Activated T-cell treated with anti-CD3 and anti-CD28 coated beads for 24 hours (primary cell): Measurements from ENCODE around the gene RD3L.

ENCODE experiments used
- DNase-seq: peaks from one replicate; pipeline ENCODE4 v3.0.0-alpha.2; 2020; ENCODE audit warnings: low read depth

Gene RD3L

GRCh38 chr14:103896578-103896977 lies 45.8 kb downstream of the RD3L start:
- DNase-seq = no peak

- DNase-seq = no peak
These were observed 47.6 kb downstream of the RD3L start for GRCh38 chr14:103894723-103895059.

- no peak for DNase-seq
These were observed 48.2 kb downstream of the RD3L start for GRCh38 chr14:103894034-103894722.

GRCh38 chr14:103892247-103892646 lies 50.1 kb downstream of the RD3L start:
- DNase-seq = no peak

- DNase-seq = no peak
These were observed 50.6 kb downstream of the RD3L start for GRCh38 chr14:103891667-103892215.

- DNase-seq = no peak
These were observed 51.3 kb downstream of the RD3L start for GRCh38 chr14:103890821-103891666.
